Suprapubic skin (tissue), 4 donors: ENCODE results near the gene TTF2.

ENCODE experiments used
- EP300 ChIP-seq: sonication (generic); formaldehyde crosslinking; IDR thresholded peaks from one replicate; pipeline ENCODE4 v1.6.1; 2017; ENCODE audit warnings: antibody characterized with exemption
- POLR2AphosphoS5 ChIP-seq, 3 donors: sonication (generic); formaldehyde crosslinking; IDR thresholded peaks; one replicate each; pipeline ENCODE4 v1.6.1; 2017; ENCODE audit warnings: antibody characterized with exemption in 3 of 3
- TF ChIP-seq, protein P1 (sequence below), 2 donors: fragments of 200-600 bp in 1 of 2; fragments of 450-650 bp in 1 of 2; sonication (generic) in 1 of 2; IDR thresholded peaks; one replicate each; pipeline ENCODE4 v1.5.1; 2016 to 2019; ENCODE audit warnings: antibody characterized with exemption in 2 of 2, mild to moderate bottlenecking in 1 of 2, moderate library complexity in 1 of 2

GRCh38 chr1:117138561-117138960 lies 78.4 kb downstream of the TTF2 start:
- TF ChIP-seq, protein P1, sequence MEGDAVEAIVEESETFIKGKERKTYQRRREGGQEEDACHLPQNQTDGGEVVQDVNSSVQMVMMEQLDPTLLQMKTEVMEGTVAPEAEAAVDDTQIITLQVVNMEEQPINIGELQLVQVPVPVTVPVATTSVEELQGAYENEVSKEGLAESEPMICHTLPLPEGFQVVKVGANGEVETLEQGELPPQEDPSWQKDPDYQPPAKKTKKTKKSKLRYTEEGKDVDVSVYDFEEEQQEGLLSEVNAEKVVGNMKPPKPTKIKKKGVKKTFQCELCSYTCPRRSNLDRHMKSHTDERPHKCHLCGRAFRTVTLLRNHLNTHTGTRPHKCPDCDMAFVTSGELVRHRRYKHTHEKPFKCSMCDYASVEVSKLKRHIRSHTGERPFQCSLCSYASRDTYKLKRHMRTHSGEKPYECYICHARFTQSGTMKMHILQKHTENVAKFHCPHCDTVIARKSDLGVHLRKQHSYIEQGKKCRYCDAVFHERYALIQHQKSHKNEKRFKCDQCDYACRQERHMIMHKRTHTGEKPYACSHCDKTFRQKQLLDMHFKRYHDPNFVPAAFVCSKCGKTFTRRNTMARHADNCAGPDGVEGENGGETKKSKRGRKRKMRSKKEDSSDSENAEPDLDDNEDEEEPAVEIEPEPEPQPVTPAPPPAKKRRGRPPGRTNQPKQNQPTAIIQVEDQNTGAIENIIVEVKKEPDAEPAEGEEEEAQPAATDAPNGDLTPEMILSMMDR (IDR thresholded peaks at IDR 0.05) = no peak
- no peak for TF ChIP-seq EP300
- TF ChIP-seq POLR2AphosphoS5 (IDR thresholded peaks at IDR 0.05) = no peak
